CD4-positive, alpha-beta T cell (primary cell): ENCODE results near the gene CPEB1. TPM values are rescaled to one million over a fixed set of nuclear protein-coding genes. Genes with fewer than 3 reads are reported as not detected.

Source experiments
- ATAC-seq: fragments of 200-7000 bp; cut with Tn5 transposase; one replicate; pipeline ENCODE4 v1.10.0; 2022; ENCODE audit warnings: mild to moderate bottlenecking; ENCODE audit not compliant: poor library complexity
- CTCF ChIA-PET: fragments of 350-600 bp; sonication (Branson Sonifier 250); formaldehyde crosslinking; loops from one replicate; lab custom pipeline; 2021; ENCODE audit warnings: antibody characterized with exemption, inconsistent platforms; lab: Charles Lee
- POLR2A ChIA-PET: fragments of 350-600 bp; sonication (Branson Sonifier 250); formaldehyde crosslinking; loops from one replicate; lab custom pipeline; 2021; ENCODE audit warnings: antibody characterized with exemption, inconsistent platforms; lab: Charles Lee
- DNase-seq, 14 experiments: peaks; one replicate each; pipeline ENCODE4 v3.0.0-alpha.2; 2013 to 2020; ENCODE audit warnings: mixed read lengths in 2 of 14
- H3K27ac ChIP-seq, 2 donors: one replicate each; pipeline versions ENCODE4 v1.5.1 to v1.7.0; 2013; ENCODE audit warnings: low read length in 2 of 2, low read depth in 1 of 2, mild to moderate bottlenecking in 1 of 2
- H3K27me3 ChIP-seq, 2 experiments: 1 replicate in 1 of 2; 2 replicates in 1 of 2; pipeline versions ENCODE4 v1.6.1 to v1.7.0; 2013; ENCODE audit warnings: low read length in 2 of 2, control low read depth in 1 of 2, mild to moderate bottlenecking in 1 of 2, moderate library complexity in 1 of 2; ENCODE audit not compliant: insufficient read depth in 2 of 2, control insufficient read depth in 1 of 2
- H3K36me3 ChIP-seq: one replicate; pipeline ENCODE4 v1.6.1; 2013; ENCODE audit warnings: low read length, control low read depth; ENCODE audit not compliant: insufficient read depth
- H3K4me1 ChIP-seq: one replicate; pipeline ENCODE4 v1.6.1; 2013; ENCODE audit warnings: low read length, control low read depth; ENCODE audit not compliant: insufficient read depth
- H3K4me3 ChIP-seq: one replicate; pipeline ENCODE4 v1.5.1; 2013; ENCODE audit warnings: mild to moderate bottlenecking, low read length, moderate library complexity
- H3K9me3 ChIP-seq, 2 experiments: 1 replicate in 1 of 2; 2 replicates in 1 of 2; pipeline versions ENCODE4 v1.6.1 to v1.7.0; 2013; ENCODE audit warnings: low read length in 2 of 2, mild to moderate bottlenecking in 2 of 2, control low read depth in 1 of 2, moderate library complexity in 1 of 2; ENCODE audit not compliant: control insufficient read depth in 1 of 2, insufficient read depth in 1 of 2
- H3K27ac Mint-ChIP-seq: one replicate; pipeline ENCODE4 v1.8.0; 2020; ENCODE audit warnings: mixed read lengths
- H3K27me3 Mint-ChIP-seq: one replicate; pipeline ENCODE4 v1.8.0; 2021; ENCODE audit warnings: mixed read lengths
- H3K36me3 Mint-ChIP-seq: one replicate; pipeline ENCODE4 v1.8.0; 2021; ENCODE audit warnings: low read depth, mixed read lengths
- H3K4me1 Mint-ChIP-seq: one replicate; pipeline ENCODE4 v1.8.0; 2021; ENCODE audit warnings: low read depth, mixed read lengths
- H3K4me3 Mint-ChIP-seq: one replicate; pipeline ENCODE4 v1.8.0; 2020; ENCODE audit warnings: mild to moderate bottlenecking, mixed read lengths
- H3K9me3 Mint-ChIP-seq: one replicate; pipeline ENCODE4 v1.8.0; 2020; ENCODE audit warnings: mixed read lengths
- CTCF ChIP-seq: fragments of 200-600 bp; IDR thresholded peaks from one replicate; pipeline ENCODE4 v1.8.0; 2022; ENCODE audit warnings: antibody characterized with exemption, mild to moderate bottlenecking
- intact Hi-C, 2 experiments: fragments of 100-400 bp; cut with DNase I in 1 of 2; cut with micrococcal nuclease in 1 of 2; formaldehyde crosslinking; loops; one replicate each; pipeline versions ENCODE4 v1.15.1 to v1.9.0; 2023 to 2025; cut with DNase I, micrococcal nuclease
- total RNA-seq, 174 experiments: library from RNA in 2 of 174; stranded (reverse) in 2 of 174; gene quantifications; one replicate each; pipeline ENCODE4 v1.2.3 and lab custom pipeline; 2021 to 2026

CPEB1 gene
- total RNA-seq, 2 experiments from 2014 or later: 0.19 to 0.61 TPM

DNA sequence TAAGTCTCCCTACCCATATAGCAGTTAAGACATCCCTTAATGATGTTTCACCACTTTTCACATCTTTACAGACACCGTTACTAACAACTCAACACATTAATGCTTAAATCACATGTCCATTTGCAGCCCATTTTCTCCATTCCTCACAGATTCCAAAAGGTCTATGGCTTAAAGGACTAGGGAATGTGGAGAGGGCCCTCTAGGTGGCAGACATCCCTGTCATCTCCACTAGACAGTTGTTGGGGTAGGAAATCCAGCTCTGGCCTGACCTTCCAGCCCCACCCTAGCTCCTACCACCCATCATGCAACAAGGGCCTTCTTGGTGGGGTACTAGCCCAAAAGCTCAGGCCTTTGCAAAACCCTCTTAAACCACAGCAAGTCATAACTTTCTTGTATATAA lies 25.2 kb downstream of the CPEB1 start:
- peaks cover 14% of the 10 kb centered on the region for H3K27me3 Mint-ChIP-seq
- H3K36me3 ChIP-seq: no peaks in the 10 kb centered on the region
- intact Hi-C loops: no loop called here
- H3K9me3 Mint-ChIP-seq: no peaks in the 10 kb centered on the region
- H3K4me3 ChIP-seq: no peak overlapping the region
- H3K4me3 Mint-ChIP-seq: no peak overlapping the region
- peaks cover 0 to 4% of the 10 kb centered on the region in 2 experiments for H3K27me3 ChIP-seq
- no peaks in the 10 kb centered on the region for H3K4me1 ChIP-seq
- ATAC-seq (no peak), DNase-seq (peak in 1 of 14 experiments; percentile 1)
- H3K36me3 Mint-ChIP-seq: no peaks in the 10 kb centered on the region
- H3K27ac Mint-ChIP-seq: no peak overlapping the region
- no peaks in the 10 kb centered on the region for H3K4me1 Mint-ChIP-seq
- no peak overlapping the region for H3K27ac ChIP-seq
- no peak for TF ChIP-seq CTCF
- ChIA-PET CTCF (no interaction called here), POLR2A (no interaction called here)
- H3K9me3 ChIP-seq: no peaks in the 10 kb centered on the region

DNA sequence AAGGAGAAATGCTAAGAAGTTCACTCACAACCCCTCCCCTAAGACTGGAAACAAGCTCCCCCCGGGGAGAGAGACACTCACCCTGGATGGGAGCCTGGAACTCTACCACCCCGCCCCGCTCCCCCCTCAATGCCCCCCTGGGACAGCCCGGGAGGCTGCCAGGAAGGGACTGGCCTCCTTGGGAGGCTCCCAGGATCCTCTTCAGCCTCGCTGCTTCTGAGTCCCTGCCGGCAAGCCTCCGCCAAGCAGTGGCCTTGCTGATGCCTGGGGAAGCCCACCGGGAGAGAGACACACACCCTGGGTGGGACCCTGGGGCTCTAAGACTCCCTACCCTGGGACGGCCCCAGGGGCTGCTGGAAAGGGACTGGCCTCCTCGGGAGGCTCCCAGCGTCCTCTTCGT lies 33.4 kb downstream of the CPEB1 start:
- DNase-seq (no peak), ATAC-seq (no peak)
- CTCF ChIA-PET: no interaction called here
- no peak overlapping the region for H3K27ac Mint-ChIP-seq
- Histone ChIP-seq H3K4me3 (no peak overlapping the region), H3K36me3 (no peaks in the 10 kb centered on the region), H3K4me1 (no peaks in the 10 kb centered on the region), H3K27me3 (peaks cover 0 to 5% of the 10 kb centered on the region in 2 experiments), H3K9me3 (no peaks in the 10 kb centered on the region), H3K27ac (no peak overlapping the region)
- H3K27me3 Mint-ChIP-seq: peaks cover 18% of the 10 kb centered on the region
- intact Hi-C loops: no loop called here
- H3K4me1 Mint-ChIP-seq: no peaks in the 10 kb centered on the region
- no peaks in the 10 kb centered on the region for H3K36me3 Mint-ChIP-seq
- POLR2A ChIA-PET: no interaction called here
- no peak for TF ChIP-seq CTCF
- H3K9me3 Mint-ChIP-seq: no peaks in the 10 kb centered on the region
- H3K4me3 Mint-ChIP-seq: no peak overlapping the region

- Mint-ChIP-seq H3K9me3 (no peaks in the 10 kb centered on the region), H3K4me1 (no peaks in the 10 kb centered on the region), H3K27ac (no peak overlapping the region), H3K4me3 (no peak overlapping the region), H3K27me3 (peaks cover 14% of the 10 kb centered on the region), H3K36me3 (no peaks in the 10 kb centered on the region)
- Histone ChIP-seq H3K36me3 (no peaks in the 10 kb centered on the region), H3K27ac (no peak overlapping the region), H3K9me3 (no peaks in the 10 kb centered on the region), H3K4me3 (no peak overlapping the region), H3K27me3 (no peaks in the 10 kb centered on the region), H3K4me1 (no peaks in the 10 kb centered on the region)
- ChIA-PET POLR2A (no interaction called here), CTCF (no interaction called here)
- TF ChIP-seq CTCF: no peak
- no peak for DNase-seq
- intact Hi-C loops: no loop called here
- ATAC-seq: no peak
These were observed 35.8 kb downstream of the CPEB1 start for GRCh38 chr15:82611348-82611747.
